Stimulated activated CD4-positive, alpha-beta T cell treated with anti-CD3 and anti-CD28 coated beads, TNF-alpha, amount 100 ng/mL, for 4 hours (primary cell): ENCODE results near the gene L3MBTL1.
"Not testable (repeated sequence)": the region's sequence is repeated elsewhere in the genome, so short reads cannot be mapped to it uniquely, and the experiment has no call there.

Source experiments
- DNase-seq, 3 experiments: peaks; one replicate each; pipeline ENCODE4 v3.0.0-alpha.2; 2020; ENCODE audit warnings: low read depth in 3 of 3

The L3MBTL1 gene

GRCh38 chr20:43507150-43508080 lies at the start of gene L3MBTL1:
TSS of gene L3MBTL1 (plus strand) at chr20:43507697. CDS start at chr20:43513504, 5,807 bp downstream.
- DNase-seq = no peak

DNA sequence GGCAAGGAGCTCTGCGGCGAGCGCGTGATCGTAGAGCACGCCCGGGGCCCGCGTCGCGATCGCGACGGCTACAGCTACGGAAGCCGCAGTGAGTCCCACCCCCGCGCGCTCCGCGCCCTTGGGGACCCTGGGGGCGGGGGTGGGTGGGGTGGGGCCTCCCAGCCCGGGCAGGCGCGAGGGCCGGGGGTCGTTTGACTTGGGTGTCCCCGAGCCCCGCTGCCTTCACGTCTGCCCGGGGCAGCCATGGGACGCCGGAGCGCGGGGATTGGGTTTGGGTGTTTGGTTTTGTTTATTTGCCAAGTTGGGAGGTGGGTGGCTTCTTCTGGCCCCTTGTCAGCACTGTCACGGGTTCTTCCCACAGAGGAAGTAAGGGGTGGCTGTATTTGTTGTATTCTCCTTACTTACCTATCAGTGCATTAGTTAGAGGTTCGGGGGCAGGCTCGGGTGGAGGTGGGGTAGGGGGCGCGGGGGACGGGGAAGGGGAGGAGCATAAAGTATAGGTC lies 49.0 kb upstream of the L3MBTL1 start:
- no peak for DNase-seq

DNA sequence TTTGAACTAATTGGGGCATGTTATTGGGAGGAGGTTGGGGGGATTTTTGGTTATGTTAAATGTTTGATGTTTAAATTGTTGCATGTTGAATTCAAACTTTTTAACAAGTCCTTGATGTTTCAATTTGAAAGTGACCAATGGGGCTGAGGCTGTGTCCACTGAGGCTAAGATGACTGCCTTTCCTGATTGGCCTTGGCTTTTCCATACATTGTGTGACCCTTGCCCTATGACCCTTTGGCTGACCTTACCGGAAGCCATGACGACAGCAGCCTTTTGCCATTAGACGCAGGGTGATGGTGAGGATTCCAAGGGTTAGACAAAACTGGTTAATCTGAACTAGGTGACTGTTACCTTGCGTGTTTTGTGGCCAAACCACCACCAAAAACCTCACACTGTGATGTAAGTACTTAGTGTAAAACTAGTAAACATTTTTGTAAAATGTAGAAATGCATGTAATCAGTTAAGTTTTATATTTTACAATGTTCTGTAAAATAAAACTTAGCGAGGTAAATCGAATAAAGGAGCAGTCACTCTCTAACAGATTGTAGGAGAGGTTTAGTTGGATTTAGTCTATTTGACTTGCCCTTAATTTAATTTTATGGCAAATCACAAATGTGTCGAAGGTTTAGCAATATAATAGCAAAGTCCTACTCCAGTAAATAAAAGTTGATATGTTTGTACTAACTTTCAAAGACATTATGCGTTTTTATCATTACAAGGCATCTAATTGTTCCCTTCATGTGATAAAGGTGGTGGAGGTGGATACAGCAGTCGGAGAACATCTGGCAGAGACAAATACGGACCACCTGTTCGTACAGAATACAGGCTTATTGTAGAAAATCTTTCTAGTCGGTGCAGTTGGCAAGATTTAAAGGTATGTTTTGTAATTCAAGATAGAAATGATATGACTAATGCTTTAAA lies 48.2 kb upstream of the L3MBTL1 start:
- no peak for DNase-seq

DNA sequence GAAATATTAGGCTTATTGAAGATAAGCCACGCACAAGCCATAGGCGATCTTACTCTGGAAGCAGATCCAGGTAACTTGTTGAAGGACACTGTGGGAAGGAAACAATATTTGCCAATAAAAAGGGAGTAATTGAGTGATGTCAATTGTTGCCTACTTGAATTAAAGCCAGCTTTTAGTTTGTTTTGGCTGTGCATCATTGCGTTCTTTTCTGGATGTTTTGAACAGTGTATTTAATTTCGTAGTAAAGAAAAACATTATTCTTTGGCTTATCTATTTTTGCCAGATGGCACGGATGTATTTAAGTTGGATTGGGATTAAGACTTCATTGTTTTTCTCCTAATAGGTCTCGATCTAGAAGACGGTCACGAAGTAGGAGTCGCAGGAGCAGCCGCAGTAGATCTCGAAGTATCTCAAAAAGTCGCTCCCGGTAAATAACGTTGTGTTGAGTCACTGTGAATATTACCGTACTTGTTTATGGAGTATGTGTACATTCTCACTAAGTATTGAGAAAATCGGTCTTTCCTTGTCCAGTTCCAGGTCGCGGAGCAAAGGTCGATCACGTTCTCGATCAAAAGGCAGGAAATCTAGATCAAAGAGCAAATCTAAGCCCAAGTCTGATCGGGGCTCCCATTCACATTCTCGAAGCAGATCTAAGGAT lies 47.2 kb upstream of the L3MBTL1 start:
- no peak for DNase-seq

DNA sequence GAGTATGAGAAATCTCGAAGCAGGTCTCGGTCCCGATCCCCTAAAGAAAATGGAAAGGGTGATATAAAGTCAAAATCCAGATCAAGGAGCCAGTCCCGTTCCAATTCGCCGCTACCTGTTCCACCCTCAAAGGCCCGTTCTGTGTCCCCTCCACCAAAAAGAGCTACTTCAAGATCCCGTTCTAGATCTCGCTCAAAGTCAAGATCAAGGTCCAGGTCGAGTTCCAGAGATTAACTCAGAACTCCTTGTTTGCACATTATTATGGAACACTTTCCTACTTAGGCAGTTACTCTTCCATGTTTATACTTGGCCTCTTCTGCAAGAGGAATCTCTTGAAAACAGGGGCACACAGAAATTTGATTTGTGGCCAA lies 46.7 kb upstream of the L3MBTL1 start:
- DNase-seq = no peak

DNA sequence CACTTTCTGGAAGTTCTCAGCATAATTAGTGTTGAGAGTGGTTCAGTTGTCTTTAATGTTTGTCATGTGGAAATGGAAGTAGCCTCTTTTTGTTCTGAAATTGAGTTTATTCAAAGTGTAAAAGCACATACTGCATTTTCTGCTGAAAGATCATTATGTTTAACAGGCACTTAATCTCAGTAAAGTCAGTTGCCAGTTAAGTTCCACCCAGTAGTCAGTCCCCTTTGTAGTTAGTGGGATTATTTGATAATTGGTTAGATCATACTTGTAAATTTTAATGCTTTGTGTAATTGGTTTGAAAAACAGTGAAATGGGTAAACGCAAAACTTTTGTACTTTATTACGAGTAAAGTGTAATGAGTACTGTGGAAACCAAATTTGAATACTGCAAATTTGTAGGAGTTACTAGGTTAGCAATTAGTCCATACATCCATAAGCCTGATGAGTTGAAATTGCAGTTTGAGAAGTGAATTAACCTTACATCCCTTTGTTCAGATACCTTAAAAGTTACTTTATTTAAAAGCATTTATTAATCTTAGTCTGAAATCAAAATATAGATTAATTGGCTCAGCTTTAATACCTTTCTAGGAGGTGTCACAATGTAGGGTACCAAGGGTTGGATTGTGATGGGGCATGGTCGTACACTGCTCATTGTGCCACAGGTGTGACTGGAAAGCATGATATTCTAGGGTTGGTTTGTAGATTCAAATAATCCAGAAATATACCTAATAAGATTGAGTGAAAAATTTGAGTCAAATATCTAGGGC lies 45.4 kb upstream of the L3MBTL1 start:
- DNase-seq = no peak

DNA sequence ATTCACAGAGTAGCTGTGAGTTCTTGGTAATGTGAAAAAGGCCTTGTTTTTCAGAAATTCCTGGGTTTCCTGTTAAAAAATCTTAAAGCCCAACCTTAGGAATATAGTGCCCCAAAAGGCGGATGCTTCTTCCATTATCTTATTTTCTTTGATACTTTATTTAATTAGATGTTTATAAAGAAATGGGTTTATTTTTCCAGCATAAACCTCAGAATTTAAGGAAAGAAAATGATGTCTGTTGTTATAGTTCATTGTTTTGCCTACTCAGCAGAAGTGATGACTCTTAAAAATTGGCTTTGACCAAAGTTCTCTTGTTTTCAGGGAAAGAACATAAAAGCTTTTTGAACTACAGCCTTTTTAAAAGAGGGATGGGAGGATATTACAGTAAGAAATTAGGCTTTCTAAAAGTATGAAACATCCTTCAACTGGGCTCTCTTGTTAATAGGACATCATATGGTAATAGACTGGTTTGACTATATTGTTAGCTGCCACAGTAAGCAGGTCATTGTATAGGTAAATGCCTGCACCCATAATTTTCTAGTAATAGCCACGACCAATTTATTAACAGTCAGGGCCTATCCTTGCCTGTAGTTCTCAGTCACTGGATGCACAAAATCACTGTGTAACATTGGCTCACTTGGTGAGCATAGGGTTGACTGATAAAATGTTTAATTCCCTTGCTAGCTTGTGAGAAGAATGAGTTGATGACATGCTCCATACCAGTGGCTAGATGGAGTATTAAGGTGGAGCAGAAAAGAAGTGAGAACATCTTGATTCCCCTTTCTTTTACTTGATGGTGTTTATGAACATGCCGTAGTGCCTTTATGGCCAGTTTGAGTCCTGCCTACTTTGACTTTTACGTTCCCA lies 44.6 kb upstream of the L3MBTL1 start:
- DNase-seq = no peak

DNA sequence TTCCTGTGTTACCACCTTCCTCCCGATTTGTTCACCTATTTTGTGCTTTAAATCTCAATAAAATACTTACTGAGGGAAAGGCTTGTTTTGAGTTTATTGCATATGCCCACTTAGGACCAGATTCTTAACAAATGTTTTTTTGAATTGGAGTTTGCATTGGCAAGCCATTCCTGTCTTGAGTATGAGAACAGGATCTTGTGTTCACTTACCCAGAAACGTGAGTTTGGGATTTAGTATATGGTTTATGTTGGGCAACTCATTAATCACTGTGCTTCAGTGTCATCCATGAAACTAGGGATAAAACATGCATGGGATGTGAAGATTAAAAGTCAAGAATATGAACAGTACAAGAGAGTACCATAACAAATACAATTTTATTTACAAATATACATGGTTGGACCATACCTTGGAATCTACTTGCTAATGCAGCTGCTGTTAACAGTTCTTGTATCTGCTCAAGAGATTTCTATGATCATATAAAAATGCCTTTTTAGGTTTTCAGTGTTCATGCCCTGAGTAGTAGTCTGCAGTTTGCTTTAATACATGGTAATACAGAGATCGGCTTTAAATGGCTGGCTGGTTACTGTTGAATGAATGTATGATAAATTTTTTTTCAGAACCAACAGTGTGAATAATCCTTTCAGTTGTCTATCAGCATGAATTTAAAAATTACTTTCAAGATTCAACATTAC lies 43.8 kb upstream of the L3MBTL1 start:
- no peak for DNase-seq

DNA sequence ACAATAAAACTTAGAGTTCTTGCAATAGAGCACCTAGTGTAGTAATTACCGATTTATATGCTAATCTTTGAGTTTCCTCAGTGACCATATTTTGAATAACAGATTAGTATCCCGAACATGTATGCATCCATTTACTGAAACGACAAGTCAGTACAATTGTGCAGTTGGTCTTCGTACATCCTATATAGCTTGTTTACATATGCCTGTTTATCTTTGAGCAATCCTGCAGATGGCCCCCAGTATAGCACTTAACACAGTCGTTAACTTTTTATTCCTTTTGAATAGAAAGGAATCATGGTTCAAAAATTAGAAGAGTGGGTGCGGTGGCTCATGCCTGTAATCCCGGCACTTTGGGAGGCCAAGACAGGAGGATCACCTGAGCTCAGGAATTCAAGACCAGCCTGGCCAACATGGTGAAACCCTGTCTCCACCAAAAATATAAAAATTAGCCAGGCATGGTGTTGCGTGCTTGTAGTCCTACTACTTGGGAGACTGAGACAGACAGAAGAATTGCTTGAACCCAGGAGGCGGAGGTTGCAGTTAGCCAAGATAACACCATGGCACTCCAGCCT lies 43.2 kb upstream of the L3MBTL1 start:
- DNase-seq = no peak

GRCh38 chr20:43465625-43465943 lies 41.9 kb upstream of the L3MBTL1 start:
- no peak for DNase-seq

GRCh38 chr20:43467589-43467988 lies 39.9 kb upstream of the L3MBTL1 start:
- DNase-seq = no peak

DNA sequence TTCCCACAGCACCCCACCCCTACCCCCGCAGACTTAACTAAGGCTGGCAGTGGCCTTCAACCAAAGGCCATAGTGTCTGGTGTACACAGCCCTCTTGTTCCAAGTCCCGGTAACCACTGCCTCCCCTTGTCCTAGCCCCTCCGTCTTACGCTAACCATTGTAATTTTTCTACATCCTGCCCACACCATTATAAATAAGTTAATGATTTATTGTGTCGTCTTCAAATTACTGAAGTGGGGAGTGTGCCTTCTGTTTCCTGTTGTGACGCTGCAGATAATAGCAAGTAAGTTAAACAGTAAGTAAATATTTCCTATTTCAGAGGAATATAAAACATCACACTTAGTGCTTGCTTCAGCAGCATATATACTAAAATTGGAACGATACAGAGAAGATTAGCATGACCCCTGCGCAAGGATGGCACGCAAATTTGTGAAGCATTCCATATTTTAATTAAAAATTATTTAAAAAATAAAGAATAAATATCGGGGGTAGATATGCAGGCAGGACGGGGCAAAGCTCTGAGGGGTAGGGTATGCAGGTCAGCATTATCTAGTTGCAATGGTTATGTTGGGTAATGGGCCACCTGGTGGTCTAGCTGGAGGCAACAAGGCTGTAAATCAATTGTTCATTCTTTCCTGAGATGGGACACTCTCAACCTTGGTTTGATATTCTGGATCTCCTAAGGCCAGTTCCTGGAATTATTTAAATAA lies 34.7 kb upstream of the L3MBTL1 start:
- no peak for DNase-seq

GRCh38 chr20:43473381-43473704 lies 34.2 kb upstream of the L3MBTL1 start:
- no peak for DNase-seq

DNA sequence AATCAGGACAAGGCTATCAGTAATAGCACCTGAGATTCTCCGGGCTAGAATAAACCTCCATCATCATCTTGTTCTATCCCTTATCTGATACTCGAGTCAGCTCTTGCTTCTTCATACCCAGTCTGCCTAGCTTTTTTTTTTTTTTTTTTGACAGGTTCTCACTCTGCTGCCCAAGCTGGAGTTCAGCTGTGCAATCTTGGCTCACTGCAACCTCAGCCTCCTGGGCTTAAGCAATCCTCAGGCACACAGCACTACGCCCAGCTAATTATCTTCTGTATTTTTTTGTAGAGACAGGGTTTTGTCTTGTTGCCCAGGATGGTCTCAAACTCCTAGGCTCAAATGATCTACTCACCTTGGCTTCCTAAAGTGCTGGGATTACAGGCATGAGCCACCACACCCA lies 30.3 kb upstream of the L3MBTL1 start:
- no peak for DNase-seq

GRCh38 chr20:43477619-43478018 lies 29.9 kb upstream of the L3MBTL1 start:
- DNase-seq = no peak

- DNase-seq = no peak
These were observed 17.5 kb upstream of the L3MBTL1 start for GRCh38 chr20:43490038-43490437.

DNA sequence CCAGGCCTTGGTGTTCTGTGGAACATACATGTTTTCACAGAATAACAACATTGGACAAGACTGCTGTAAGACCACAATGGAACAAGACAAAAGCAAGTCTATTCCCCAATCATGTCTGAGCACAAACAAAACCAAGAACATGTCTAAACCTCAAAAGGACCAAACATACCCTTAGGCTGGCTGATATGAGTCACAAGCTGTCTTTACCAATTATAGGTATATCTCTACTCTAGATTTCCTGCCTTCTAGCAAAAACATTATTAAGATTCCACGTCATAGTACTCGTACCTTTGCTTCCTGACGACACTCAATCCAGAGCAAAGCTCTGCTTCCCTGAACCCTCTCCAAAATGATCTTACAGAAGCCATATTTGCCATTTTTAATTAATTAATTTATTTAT lies 15.4 kb upstream of the L3MBTL1 start:
- DNase-seq = no peak

DNA sequence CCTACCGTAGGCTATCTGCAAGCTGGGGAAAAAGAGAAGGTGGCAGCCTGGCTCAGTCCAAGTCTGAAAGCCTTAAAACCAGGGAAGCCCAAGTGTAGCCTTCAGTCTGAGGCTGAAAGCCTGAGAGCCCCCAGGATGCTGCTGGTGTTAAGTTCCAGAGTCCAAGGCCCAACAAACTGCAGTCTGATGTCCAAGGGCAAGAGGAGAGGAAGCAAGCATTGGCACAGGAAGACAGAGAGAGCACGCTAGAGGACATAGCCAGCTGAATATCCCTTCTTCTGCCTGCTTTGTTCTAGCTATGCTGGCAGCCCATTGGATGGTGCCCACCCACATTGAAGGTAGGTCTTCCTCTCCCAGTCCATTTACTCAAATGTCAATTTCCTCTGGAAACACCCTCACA lies 12.1 kb upstream of the L3MBTL1 start:
- no peak for DNase-seq

GRCh38 chr20:43502021-43502420 lies 5.5 kb upstream of the L3MBTL1 start:
- DNase-seq = not testable (repeated sequence)
